Effector CD8-positive, alpha-beta T cell (primary cell): ENCODE data around the gene EXD2.
"Not testable (repeated sequence)": the region's sequence is repeated elsewhere in the genome, so short reads cannot be mapped to it uniquely, and the experiment has no call there.

Experiments used
- DNase-seq: peaks from one replicate; lab custom pipeline; 2025; lab: John Stamatoyannopoulos, UW

EXD2 gene

DNA sequence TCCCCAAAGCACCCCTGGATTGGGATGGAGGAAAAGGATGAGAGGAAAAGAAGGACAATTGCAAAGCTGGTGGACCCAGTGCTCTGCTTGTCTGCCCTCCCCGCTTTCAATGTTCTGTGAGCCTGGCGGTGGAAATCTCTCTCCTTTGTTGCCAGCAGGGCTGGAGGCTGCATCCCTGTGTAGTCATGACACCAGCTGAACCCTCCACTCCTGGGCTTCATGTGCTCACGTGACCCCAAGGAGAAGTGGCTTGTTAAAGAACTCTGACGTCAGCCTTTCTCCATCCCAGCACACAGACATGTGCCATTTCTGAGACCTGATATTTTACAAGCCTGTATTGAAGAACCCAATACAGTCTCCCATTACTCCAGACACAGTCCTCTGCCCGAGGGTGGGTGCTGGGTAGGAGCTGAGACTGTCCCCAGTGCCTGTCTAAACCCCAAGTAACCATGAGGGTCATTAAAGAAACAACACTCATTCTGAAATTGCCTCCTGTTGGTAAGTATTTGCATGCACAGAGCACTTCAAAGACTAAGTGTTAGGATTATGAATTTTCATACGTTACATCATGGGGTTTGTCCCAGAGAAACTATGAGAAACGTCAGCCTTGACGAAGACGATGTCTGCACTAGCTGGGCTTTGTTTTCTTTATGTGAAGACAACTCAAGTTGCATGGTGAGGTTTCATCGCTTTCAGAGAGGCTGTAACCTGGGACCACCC lies 90.3 kb downstream of the EXD2 start:
- DNase-seq: no peak

- no peak for DNase-seq
These were observed 91.2 kb downstream of the EXD2 start for GRCh38 chr14:69282448-69282847.

- DNase-seq: no peak
These were observed 92.9 kb downstream of the EXD2 start for GRCh38 chr14:69284170-69284569.

- no peak for DNase-seq
These were observed 94.5 kb downstream of the EXD2 start for GRCh38 chr14:69285661-69286255.

DNA sequence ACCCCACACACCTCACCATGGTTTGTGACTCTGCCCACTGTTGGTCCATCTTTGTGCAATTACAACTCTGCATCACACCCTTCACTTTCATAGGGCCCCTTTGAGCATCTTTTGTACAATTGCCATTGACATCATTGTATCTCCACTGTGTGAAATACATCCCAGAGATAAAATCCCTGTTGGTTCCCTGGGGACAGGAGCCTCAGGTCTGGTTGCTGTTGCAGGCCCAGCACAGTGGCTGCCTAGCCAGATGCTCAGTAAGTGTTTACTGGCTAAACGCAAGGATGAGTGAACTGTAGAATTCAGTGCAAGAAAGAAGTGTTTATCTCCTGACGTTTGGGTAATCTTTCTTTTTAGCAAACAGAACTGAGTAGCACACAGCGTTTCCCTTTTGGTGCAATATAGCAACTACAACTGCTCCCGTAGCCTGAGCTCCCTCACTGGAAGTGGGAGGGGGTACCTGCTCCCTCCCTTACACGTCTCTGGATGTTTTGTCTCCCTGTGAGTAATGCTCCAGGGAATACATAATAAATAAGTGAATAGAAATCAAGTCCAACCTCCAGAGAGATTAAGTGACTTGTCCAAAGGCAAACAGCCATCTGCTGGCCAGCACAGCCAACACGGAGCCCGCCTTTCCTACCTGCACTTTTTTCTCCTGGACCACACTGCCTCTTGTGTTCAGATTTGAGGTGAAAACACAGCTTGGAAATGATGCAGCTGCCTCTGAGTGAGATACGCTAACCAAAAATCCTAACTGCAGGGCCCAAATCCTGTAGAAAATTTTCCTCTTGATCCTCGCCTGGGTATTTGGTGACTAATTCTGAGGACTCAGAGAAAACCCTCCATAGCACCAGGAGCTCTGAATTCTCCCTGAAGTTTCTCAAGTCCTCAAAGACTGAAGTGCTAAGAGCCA lies 96.1 kb downstream of the EXD2 start:
- DNase-seq: no peak

DNA sequence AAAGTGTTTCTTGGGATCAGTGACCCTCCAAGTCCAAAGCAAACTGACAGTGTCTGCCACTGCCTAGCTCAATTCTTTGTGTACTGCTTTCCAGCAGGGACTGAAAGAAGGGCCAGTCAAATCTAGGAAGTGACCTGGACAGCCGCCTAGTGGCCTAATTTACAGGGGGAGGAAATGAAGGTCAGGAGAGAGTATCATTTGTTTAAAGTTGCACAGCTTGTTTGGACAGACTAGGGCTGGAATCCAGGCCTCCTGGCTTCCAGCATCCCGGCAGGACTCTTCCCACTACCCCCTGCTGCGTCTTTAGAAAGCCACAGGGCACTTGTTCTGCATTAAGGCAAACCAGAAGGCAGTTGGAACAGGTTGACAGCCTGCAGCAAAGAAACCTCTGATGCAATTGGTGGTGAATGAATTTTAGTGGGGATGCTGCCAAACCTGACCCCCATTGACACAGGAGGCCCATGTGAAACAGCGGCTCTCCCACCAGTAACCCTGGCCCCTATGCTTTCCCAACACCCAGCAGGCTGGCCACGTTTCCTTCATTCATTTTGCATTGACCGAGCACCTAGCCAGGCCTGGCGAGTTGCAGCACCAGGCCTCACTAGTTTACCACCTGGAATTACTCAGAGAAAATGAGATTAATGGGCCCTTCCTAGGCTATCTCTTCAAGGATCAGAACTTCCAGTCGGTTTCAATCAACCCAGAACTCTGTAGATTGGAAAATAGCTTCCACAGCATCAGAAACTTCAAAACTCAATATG lies 96.9 kb downstream of the EXD2 start:
- no peak for DNase-seq

DNA sequence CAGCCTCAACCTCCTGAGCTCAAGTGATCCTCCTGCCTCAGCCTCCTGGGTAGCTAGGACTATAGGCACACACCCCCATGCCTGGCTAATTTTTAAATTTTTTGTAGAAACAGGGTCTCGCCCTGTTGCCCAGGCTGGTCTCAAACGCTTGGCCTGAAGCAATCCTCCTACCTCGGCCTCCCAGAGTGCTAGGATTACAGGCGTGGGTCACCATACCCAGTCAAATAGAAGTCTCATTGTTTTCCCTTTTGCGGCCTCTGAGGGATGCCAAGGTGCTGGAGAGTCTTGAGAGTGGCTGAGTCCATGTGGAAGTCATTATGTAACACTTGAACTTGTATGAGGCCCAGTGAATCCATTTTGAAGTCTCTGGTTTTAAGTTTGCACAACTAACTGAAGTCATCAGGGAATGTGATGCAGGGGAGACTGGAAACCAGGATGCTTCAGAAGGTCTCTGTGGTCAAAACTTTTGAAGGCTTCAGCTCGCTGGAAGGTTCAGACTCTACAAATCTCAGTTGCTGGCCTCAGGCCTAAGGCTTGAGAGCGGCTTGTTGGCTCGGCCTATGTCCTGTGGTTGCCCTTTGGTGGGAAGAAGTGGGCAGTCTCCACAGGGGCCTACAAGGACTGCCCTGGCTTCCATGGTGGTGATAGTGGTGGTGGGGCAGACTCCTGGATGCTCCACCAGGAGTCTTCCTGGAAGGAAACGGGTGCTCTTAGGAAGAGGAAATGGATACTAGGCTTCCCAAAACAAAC lies 97.8 kb downstream of the EXD2 start:
- no peak for DNase-seq

DNA sequence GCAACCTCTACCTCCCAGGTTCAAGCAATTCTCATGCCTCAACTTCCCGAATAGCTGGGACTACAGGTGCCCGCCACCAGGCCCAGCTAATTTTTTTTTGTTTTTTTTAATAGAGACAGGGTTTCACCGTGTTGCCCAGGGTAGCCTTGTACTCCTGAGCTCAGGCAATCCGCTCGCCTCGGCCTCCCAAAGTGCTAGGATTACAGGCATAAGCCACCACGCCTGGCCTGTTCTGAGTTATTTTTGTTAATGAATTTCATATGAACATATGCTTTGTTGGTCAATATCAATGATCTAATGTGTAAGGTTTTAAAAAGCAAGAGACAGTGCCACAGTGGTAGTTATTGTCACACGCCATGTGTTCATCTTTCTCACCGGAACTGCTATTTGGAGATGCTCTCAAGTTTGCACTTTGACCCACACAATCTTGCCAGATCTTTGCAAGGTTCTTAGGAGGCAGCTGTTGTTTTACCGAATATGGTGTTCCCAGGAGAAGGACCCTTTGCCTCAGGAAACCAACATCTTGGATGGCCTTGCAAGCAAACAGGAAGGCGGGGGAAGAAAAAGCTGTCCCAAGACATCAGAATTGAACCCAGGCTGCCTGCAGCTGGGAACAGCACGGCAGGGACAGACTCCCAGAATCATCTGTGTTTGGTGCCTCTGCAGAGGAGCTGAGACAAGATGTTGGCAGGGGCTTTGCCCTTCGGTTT lies 98.7 kb downstream of the EXD2 start:
- no peak for DNase-seq

DNA sequence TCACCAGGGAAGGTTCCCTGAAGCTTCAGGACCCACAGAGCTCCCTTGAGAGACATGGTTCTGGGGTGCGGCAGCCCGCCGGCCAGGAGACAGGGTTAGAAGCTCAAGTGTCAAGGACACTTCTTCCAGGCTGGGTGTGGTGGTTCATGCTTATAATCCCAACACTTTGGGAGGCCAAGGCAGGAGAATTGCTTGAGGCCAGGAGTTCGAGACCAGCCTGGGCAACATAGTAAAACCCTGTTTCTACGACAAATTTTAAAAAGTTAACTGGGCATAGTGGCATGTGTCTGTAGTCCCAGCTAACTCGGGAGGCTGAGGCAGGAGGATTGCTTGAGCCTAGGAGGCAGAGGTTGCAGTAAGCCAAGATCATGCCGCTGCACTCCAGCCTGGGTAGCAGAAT lies 99.6 kb downstream of the EXD2 start:
- not testable (repeated sequence) for DNase-seq

DNA sequence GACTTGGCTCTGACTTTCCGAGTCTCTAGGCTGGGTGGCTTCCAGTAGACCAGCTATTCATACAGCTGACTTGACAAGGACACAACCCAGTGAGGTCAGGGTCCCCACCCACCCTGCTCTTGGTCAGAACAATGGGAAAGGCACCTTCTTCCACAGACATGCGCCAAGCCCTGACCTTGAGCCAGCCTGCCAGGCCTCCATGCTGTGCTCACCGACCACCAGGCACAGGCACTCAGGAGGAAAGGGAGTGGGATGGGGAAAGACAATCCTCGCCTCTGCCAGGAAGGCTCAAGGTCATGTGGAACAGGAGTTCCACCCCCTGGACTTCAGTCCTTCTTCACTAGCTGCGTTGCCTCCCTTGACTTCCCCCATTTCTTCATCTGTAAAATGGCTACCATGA lies 100.1 kb downstream of the EXD2 start:
- no peak for DNase-seq

GRCh38 chr14:69291891-69292561 lies 100.7 kb downstream of the EXD2 start:
- no peak for DNase-seq
